GM18505 (cell line): ENCODE measurements around the gene TMPRSS9.
"Not testable (repeated sequence)": the region's sequence is repeated elsewhere in the genome, so short reads cannot be mapped to it uniquely, and the experiment has no call there.

Experiments
- ATAC-seq: cut with Tn5 transposase; IDR thresholded peaks from one replicate; pipeline ENCODE4 v1.9.1; 2021; ENCODE audit not compliant: unreplicated experiment
- POLR2A ChIP-seq: IDR thresholded peaks from 4 replicates; pipeline ENCODE4 v1.6.1; 2011; ENCODE audit warnings: borderline replicate concordance; ENCODE audit not compliant: insufficient read depth, insufficient read length; ENCODE audit errors: extremely low read depth

Gene TMPRSS9

GRCh38 chr19:2453431-2454025 is 93.5 kb downstream of the TMPRSS9 start:
- TF ChIP-seq POLR2A, result no peak
- ATAC-seq, result no peak

GRCh38 chr19:2454199-2454961 is 94.3 kb downstream of the TMPRSS9 start:
- ATAC-seq, result no peak
- TF ChIP-seq POLR2A, result no peak

- no peak for ATAC-seq
- TF ChIP-seq POLR2A, result no peak
Observed at GRCh38 chr19:2454962-2455850, 95.1 kb downstream of the TMPRSS9 start.

GRCh38 chr19:2455851-2456570 is 95.9 kb downstream of the TMPRSS9 start:
- TF ChIP-seq POLR2A, result no peak
- peak; percentile 40 for ATAC-seq

- no peak for ATAC-seq
- no peak for TF ChIP-seq POLR2A
Observed at GRCh38 chr19:2457394-2458037, 97.5 kb downstream of the TMPRSS9 start.

- no peak for ATAC-seq
- TF ChIP-seq POLR2A, result no peak
Observed at GRCh38 chr19:2458054-2458453, 98.0 kb downstream of the TMPRSS9 start.

GRCh38 chr19:2458776-2459175 is 98.7 kb downstream of the TMPRSS9 start:
- ATAC-seq, result not testable (repeated sequence)

GRCh38 chr19:2460245-2460644 is 100.2 kb downstream of the TMPRSS9 start:
- TF ChIP-seq POLR2A, result no peak
- no peak for ATAC-seq

- no peak for ATAC-seq
- TF ChIP-seq POLR2A, result peak; percentile 53
Observed at GRCh38 chr19:2461751-2462634, 101.9 kb downstream of the TMPRSS9 start.

- no peak for TF ChIP-seq POLR2A
- no peak for ATAC-seq
Observed at GRCh38 chr19:2462635-2463421, 102.8 kb downstream of the TMPRSS9 start.

- not testable (repeated sequence) for ATAC-seq
Observed at GRCh38 chr19:2463694-2464093, 103.6 kb downstream of the TMPRSS9 start.
